NCI-H2227 (cell line): ENCODE data around the gene NKX6-1.
A peak's percentile ranks its signal among the peaks of the same experiment; 100 is the strongest.

Experiments used
- DNase-seq: peaks from one replicate; lab custom pipeline; 2025; ENCODE audit not compliant: unreplicated experiment; lab: John Stamatoyannopoulos, UW

Gene NKX6-1

DNA sequence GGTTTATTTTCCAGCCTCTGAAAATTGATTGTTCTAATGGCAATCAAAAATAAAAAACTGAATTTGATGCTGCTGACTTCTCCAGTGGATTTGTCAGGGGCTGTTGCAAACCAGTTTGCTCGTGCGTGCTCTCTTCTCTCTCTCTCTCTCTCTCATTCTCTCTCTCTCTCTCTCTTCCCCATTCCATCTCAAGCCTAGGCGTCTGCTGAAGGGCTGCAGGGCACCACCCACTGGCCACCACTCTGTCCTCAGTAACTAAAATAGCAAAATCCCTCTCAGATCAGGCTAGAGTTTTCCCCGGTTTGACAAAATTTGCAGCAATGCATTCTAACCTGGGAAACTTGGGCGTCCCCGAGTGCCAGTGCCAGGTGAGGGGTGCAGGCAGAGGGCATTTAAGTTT, 19.4 kb downstream of the NKX6-1 start:
- no peak for DNase-seq

DNA sequence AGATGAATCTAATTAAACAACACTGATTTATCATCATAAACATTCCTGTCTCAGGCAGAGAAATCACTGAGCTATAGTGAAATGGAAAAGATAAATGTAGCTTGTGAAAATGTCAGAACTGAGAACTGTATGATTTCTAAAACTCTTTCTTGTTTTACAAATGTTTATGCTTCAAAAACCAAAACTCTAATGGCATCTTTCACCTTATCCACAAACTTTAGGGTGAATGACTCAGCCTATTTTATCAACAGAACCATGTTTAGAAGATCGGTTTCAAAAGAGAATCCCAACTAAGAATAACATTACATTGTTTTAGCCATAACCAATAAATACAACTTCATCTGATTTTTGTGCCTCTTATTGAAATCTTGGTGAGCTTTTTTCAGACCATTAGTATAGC, 21.4 kb downstream of the NKX6-1 start:
- DNase-seq: no peak

DNA sequence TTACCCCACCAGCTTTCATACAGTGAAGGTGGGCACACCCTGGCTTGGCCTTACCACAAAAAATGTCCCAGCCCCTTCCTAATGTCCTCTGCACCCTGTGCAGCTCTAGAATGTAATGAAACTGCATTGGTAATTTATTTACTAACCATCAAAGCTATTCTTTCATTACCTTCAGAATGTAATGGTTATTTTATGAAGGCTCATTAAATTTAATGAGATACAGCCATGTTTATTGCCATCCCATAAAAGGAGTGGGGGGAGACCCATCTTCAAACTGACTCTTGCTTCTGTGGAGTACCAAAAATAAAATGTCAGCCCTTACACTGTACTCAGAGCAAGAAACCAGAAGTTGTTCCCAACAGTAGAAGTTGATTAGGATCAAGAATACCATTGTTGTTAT, 25.0 kb downstream of the NKX6-1 start:
- no peak for DNase-seq

DNA sequence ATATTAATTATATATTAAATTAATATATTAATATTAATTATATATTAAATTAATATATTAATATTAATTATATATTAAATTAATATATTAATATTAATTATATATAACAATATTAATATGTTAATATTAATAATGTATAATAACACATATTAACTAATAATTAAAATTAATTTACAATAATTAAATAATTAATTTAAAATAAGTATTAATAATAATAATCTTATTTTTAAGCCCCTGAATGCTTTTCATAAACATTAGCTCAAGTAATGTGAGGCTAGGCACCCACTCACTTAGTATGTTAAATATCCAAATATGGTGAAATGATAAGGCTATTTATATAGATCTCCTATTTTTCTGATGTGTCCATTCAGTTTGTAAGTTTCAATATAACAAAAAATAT, 26.9 kb downstream of the NKX6-1 start:
- DNase-seq: no peak

DNA sequence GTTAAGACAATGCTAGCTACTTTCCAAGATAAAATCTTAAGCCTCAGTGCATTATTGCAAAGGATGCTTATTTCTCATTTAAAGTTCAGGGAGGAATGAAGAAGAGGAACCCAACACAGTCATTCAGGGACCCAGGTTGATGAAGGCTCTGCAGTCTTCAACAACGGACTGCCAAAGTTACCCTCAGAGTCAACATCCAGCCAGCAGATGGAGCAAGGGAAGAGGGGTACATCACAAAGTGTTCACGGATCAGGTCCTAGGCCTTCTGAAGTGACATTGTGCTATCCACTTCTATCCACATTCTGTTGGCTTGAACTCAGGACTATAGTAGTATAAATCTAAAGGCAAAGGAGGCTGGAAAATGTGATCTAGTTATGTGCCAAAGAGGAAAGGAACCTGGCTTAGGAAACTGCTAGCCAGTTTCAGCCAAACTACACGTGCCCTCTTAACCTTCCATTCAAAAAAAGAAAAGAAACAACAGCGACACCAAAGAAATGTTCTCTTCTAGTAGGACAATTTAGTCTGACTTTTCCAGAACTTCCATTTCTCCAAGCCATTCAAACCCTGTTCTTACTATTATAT, 28.8 kb downstream of the NKX6-1 start:
- no peak for DNase-seq

DNA sequence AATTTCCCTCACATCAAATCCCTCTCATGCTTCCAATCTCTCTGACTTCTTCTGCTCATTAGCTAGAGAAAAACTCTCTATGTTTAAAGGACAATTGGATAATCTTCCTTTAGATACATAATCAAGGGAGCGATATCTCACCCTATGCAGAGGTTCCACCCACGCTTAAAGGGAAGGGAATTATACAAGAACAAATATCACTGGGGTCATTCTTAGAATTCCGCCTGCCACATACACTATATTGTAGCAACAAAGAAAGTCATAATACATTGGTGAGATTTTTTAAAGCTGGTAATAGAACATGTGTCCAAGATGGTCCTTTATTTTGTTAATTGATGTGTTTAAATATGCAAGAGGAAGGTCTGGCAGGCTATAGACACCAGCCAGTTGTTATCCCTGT, 31.5 kb downstream of the NKX6-1 start:
- DNase-seq: no peak

DNA sequence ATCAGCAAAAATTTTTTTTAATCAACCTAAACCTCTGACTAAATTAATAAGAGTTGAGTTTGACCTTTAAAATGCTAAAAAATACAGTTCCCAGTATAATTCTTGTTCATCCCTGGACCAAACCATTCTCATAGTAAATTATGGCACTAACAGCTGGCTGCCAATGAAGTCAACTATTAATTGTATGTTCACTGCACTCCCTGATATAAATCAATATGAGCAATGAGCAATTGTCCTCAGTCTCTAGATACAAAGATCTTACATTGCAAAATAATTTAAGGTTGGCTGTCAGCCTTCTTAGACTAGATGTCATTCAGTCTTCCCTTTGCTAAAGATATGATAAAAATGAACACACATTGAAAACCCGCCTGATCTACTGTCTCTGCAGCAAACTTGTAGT, 39.3 kb downstream of the NKX6-1 start:
- no peak for DNase-seq

DNA sequence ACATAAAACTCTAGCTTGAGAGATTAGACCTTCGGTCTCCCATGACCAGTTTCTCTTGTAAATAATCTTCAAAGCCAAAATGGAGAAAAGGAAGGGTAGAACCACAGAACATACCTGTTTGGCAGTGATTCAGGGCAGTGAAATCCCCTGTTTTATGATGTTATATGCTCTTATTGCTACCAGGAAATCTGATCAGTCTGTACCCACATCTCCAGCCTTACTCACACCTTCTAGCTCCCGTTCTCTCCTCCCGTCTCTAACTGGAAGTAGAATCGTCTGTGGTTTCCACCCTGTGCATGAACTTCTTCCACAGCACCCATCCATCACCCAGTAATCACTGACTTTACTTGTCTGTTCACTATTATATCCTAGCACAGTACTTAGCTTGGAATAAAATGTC, 42.9 kb downstream of the NKX6-1 start:
- DNase-seq: no peak

DNA sequence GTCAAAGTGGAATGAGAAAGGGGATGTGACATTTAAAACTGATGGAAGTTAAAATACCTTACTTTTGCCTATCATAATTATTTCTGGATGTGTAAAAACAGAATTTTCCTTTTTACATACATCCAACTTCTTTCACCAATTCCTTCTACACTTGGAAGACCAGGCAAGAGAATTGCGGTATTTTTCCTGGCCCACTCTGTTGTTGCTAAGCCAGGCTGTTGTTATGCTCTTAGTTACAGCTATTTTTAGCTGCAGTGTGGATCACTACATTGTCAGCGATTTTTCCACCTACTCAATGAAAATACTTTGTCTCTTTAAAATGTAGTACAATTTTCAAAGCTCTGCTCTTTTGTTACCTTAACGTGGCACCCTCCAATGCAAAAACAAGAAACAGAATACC, 43.4 kb downstream of the NKX6-1 start:
- peak; percentile 4 for DNase-seq

DNA sequence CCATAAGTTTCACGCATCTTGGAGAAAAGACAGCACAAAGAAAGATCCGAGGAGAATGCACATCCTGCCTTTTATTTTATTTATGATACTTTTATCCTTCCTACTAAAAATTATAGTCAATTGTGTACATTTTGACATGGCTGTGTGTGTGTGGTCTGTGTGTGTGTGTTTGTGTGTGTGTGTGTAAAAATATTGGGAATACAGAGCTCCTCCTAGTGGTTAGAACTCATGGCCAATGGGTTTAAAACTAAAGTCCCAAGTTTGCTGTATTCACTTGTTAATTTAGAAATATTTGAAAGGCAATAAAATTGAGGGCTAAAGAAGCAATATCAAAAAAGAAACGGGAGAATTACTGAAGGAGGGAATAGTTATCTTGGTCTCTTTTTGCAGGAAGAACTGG, 47.5 kb downstream of the NKX6-1 start:
- DNase-seq: no peak

DNA sequence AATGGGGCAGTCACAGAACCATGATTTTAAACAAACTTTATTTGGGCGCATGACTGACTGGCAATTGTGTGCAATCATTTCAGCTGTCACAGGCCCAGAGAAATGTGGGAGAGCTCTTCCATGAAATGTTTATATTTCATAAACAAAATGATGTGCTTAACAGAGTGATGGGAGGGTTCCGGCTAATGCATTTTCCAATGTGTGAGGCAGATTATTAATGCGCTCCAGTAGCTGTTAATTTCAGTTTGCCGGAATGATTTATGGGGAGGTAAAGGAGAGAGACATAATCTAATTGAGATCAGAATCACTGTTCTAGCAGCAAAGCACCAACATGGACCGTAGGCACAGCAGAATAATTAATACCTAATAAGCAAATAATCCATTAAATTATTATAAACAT, 55.6 kb downstream of the NKX6-1 start:
- no peak for DNase-seq

DNA sequence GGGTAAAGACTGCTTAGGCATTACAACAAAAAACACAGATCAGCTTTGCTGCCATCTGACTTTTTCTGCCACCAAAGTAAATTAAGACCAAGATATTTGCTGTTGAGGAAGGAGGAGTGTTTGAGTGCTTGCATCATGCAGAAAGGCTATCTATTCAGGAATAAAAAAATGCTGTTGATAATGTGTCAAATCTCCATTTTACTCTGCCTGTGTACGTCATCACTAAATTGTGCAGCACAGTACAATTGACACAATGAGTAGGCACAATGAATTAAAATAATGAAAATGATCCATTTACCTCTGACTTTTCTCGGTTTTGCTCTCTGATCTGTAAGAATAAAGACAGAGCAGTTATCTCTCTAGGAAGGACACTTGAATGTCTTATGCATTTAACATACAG, 56.3 kb downstream of the NKX6-1 start:
- no peak for DNase-seq
